Endothelial cell of hepatic sinusoid (primary cell): Measurements from ENCODE around the gene RGS18.
"Not testable (repeated sequence)": the region's sequence is repeated elsewhere in the genome, so short reads cannot be mapped to it uniquely, and the experiment has no call there.

Experiments
- in situ Hi-C: cut with HindIII; loops from 2 replicates; pipeline ENCODE4 v1.10.0; 2017; ENCODE audit warnings: low sequenced_read_pairs

Gene RGS18

GRCh38 chr1:192158181-192158580 lies at the start of gene RGS18:
TSS of gene RGS18 (plus strand) at chr1:192158462. CDS start at chr1:192158638, 176 bp downstream.
- in situ Hi-C loops, result no loop called here

- in situ Hi-C loops, result no loop called here
Measured at GRCh38 chr1:192109576-192109975, 48.7 kb upstream of the RGS18 start.

DNA sequence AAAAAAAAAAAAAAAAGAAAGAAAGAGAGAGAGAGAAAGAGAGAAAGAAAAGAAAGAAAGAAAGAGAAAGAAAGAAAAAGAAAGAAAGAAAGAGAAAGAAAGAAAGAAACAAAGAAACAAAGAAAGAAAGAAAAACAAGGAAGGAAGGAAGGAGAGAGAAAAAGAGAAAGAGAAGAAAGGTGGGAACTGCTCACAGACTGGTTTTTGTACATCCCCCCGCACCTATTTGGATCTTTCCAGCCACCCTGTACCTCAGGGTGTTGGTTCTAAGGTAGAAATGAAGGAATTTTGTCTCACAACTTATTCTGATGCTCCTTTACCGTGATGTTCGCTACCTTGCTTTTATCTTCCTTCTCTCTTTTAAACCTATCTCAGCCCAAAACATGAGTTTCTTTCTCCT lies 43.3 kb upstream of the RGS18 start:
- in situ Hi-C loops, result no loop called here

DNA sequence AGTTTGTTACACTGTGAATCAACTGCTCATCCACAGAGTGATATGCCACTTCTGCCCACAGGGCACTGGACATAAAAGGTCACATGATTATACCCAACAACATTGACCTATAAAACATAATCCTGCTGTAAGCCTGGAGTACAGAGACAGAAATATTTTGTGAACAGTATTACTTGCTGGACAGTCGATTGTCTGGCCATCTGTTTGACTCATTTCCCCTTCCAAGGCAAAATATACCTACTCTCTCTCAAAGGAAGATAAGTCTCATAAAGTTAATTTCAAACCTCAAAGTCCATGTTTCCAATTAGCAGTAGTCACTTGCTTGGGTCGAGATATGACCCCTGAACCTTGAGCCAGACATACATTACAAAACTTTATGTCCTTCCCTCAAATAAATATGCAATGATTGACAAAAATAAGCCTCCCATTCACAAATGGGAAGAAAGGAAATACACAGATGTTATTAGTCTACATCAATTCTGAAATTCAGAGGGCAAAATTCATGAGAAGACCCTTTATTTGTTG lies 39.3 kb upstream of the RGS18 start:
- in situ Hi-C loops, result no loop called here

GRCh38 chr1:192119701-192120100 lies 38.6 kb upstream of the RGS18 start:
- in situ Hi-C loops, result no loop called here

DNA sequence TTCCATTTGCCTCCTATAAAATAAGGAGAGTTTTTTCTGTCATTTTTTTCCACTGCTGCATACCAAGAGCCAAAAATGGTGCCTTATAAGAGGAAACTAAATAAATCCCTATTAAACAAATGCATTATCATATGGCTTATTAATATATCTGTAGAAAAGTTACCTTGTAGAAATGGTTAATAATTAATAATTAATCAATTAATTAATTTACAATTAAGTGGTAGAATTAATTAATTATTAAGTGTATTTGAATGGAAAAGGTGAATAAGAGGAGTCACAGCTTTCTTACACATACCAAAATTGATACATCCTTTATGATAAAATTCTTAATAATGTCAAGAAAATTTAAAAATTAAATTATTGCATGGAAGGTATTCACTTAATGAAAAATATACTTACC lies 35.6 kb upstream of the RGS18 start:
- in situ Hi-C loops, result no loop called here

GRCh38 chr1:192123212-192123611 lies 35.0 kb upstream of the RGS18 start:
- in situ Hi-C loops, result no loop called here

DNA sequence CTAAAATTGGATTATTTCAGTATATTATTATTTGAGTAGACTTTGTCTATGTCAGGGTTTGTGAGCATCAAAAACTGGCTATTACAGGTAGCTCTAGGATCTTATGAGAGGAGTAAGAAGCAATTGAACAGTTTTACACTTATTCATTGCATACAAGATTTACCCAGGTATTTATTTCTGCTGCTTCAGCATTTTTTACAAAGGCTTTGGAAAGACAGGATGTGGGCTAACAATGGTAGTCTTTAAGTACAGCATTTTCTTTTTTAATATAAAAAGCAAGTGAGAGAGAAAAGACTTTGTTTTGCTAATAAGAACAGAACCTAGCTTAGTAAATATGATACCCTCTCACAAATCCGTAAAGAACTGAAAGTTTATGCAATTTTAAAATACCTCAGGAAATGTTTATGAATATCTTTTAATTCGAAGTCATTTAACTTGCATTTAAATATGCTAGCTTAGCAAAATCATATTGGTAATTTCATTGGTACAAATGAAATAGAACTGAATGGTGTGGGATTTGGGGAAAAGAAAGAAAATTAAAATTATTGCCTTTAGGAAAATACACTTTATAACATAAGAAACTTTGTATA lies 32.1 kb upstream of the RGS18 start:
- in situ Hi-C loops, result no loop called here

DNA sequence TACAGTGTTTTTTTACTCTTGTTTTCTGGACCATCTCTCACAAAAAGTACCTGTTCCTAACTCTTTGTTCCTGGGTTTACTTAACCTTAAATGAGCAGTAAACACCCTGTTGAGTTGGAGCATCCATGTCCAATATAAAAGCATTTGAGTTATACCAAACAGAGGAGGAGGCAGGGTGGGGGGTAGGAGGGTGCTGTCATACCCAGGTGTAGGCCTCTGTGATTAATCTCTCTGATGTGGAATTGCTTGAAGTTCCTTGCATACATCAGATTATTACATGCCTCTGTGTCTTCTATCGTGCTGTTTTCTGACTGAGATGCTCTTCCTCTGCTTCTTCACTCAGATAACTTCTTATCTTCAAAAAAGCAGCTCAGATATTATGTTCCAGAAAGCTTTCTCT lies 28.1 kb upstream of the RGS18 start:
- in situ Hi-C loops, result no loop called here

- in situ Hi-C loops, result not testable (repeated sequence)
Measured at GRCh38 chr1:192130865-192131264, 27.4 kb upstream of the RGS18 start.

GRCh38 chr1:192131914-192132313 lies 26.3 kb upstream of the RGS18 start:
- in situ Hi-C loops, result no loop called here

DNA sequence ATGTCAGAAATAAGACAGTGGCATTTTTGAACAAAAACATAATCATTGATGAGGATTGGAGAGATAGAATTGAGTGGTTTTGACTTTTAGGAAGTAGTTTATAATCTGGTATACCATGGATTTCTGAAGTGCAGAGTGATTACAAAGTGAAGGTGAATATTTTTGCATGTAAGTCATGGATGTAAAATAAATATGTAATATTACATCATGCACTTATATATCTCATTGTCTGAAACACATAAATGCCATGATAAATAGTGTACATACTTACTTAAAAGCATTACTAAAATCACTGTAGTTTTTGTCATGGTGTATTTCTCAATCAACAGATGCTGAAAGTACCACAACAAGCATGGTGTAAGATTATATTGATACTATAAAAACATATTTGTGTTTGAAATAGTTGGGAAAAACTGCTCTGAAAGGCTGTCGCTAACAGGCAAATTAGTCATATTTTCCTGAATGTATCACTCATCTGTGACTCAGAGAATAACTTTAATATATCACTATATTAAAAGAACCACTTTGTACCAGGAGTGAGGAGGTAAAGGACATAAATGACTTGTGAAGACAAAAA lies 24.8 kb upstream of the RGS18 start:
- in situ Hi-C loops, result no loop called here

GRCh38 chr1:192140382-192140781 lies 17.9 kb upstream of the RGS18 start:
- in situ Hi-C loops, result no loop called here

- in situ Hi-C loops, result no loop called here
Measured at GRCh38 chr1:192147221-192147620, 11.0 kb upstream of the RGS18 start.

- in situ Hi-C loops, result no loop called here
Measured at GRCh38 chr1:192147696-192148095, 10.6 kb upstream of the RGS18 start.

GRCh38 chr1:192151176-192151575 lies 7.1 kb upstream of the RGS18 start:
- in situ Hi-C loops, result no loop called here

DNA sequence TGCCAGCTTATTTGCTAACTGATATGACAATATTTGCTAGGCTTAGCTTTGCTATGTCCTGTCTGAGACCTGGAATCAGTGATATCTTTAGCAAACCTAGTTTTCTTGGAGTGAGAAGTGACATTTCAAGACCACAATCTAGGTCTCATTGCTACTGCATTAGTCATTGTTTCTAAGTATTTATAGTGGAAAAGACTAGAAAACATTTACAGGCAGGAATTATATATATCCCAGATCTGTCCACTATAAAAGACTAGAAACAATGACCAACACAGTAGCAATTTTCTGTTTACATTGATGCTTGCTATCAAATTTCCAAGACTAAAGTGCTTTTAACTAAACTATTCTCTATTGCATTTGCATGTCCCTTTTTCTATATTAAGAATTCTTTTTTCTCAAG lies 5.0 kb upstream of the RGS18 start:
- in situ Hi-C loops, result no loop called here

DNA sequence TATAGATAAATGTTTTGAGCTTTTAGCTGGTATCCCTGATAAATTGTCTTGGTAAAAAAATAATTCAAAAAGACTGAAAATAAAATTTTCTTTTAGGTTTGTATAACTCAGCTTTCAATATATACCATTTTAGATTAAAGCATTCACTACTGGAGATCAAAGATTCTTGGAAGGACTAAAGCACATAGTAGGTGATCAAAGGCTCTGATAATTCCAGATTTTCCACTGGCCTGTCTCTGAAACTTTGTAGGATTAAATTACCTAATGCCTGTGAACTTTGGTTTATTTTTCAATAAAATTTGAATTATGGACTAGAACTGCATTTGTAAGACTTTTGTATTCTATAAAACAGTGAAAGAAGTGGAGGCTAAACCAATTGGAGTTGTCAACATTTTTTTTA lies 1.2 kb upstream of the RGS18 start:
- in situ Hi-C loops, result no loop called here

DNA sequence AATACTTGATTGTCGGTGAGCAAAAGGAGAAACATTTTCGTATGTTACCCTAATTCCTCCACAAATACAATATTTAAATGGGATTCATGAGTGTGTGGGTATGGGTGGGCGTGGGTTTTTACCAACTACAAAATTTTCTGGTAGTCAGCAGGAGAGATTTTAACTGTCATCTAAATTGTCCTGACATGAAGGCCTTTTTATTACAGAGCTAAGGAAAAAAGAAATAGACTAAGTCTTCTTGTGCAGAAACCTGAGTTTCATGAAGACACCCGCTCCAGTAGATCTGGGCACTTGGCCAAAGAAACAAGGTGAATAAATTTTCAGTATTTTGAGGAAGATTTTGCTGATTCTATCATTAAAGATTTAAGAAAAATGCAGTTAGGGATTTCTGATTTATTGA lies 752 bp downstream of the RGS18 start:
- in situ Hi-C loops, result no loop called here

DNA sequence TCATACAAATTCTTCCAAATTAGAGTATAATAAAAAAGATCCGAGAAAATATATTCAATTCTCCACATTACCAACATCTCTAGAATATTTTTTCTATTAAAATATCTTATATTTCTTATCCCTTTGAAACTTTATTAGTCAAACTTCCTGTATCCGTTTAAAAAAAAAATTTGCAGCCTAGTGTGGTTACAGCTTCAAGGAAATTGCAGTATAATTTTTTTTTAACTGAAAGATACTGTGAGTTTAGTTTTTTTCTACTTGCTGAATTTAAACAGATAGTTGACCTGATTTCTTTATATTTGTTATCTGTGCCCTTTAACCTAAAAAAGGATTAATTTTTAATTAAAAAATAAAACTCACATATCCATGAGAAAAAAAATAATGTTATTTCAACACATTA lies 1.5 kb downstream of the RGS18 start:
- in situ Hi-C loops, result no loop called here

DNA sequence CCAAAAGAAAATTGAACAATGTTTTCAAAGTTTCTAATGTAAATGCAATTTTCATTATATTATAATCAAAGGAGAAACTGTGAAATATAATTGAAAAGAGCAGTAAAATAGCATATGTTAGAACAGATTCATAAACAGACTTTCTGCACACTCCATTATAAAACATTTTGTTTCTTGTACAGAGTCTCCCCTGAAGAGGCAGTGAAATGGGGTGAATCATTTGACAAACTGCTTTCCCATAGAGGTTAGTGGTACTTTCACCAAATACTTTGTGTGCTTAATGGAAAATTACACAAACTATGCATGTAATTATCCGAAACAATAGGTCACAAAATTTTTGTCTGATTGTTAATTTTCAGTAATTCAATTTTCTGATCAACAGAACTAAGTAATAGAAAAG lies 1.9 kb downstream of the RGS18 start:
- in situ Hi-C loops, result no loop called here

- in situ Hi-C loops, result no loop called here
Measured at GRCh38 chr1:192161976-192162375, 3.7 kb downstream of the RGS18 start.

- in situ Hi-C loops, result no loop called here
Measured at GRCh38 chr1:192162376-192162775, 4.1 kb downstream of the RGS18 start.
